Stimulated activated CD4-positive, alpha-beta T cell treated with anti-CD3 and anti-CD28 coated beads, TNF-alpha, amount 100 ng/mL, for 48 hours (primary cell): ENCODE results near the gene ELOVL7.
"Not testable (repeated sequence)": the region's sequence is repeated elsewhere in the genome, so short reads cannot be mapped to it uniquely, and the experiment has no call there.

Experiments
- DNase-seq, 3 donors: peaks; one replicate each; pipeline ENCODE4 v3.0.0-alpha.2; 2020; ENCODE audit warnings: low read depth in 3 of 3

Gene ELOVL7

DNA sequence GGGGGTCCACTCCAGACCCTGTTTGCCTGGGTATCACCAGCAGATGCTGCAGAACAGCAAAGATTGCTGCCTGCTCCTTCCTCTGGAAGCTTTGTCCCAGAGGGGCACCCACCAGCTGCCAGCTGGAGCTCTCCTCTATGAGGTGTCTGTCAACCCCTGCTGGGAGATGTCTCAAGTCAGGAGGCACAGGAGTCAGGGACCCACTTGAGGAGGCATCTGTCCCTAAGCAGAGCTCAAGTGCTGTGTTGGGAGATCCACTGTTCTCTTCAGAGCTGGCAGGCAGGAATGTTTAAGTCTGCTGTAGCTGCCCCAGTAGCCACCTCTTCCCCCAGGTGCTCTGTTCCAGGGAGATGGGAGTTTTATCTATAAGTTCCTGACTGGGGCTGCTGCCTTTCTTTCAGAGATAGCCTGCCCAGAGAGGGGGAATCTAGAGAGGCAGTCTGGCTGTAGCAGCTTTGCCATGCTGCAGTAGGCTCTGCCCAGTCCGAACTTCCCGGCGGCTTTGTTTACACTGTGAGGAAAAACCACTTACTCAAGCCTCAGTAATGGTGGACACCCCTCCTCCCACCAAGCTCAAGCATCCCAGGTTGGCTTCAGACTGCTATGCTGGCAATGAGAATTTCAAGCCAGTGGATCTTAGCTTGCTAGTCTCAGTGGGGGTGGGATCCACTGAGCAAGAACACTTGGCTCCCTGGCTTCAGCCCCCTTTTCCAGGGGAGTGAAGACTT is 128.7 kb downstream of the ELOVL7 start:
- DNase-seq: not testable (repeated sequence)

DNA sequence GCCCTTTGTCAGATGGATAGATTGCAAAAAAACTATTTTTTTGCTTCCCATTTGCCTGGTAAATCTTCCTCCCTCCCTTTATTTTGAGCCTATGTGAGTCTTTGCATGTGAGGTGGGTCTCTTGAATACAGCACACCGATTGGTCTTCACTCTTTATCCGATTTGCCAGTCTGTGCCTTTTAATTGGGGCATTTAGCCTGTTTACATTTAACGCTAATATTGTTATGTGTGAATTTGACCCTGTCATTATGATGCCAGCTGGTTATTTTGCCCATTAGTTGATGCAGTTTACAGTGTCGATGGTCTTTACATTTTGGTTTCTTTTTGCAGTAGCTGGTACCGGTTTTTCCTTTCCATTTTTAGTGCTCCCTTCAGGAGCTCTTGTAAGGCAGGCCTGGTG is 131.1 kb downstream of the ELOVL7 start:
- no peak for DNase-seq

DNA sequence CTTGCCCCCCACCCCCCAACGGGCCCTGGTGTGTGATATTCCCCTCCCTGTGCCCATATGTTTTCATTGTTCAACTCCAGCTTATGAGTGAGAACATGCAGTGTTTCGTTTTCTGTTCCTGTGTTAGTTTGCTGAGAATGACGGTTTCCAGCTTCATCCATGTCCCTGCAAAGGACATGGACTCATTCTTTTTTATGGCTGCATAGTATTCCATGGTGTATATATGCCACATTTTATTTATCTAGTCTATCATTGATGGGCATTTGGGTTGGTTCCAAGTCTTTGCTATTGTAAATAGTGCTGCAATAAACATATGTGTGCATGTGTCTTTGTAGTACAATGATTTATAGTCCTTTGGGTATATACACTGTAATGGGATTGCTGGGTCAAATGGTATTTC is 132.2 kb downstream of the ELOVL7 start:
- DNase-seq: not testable (repeated sequence)

DNA sequence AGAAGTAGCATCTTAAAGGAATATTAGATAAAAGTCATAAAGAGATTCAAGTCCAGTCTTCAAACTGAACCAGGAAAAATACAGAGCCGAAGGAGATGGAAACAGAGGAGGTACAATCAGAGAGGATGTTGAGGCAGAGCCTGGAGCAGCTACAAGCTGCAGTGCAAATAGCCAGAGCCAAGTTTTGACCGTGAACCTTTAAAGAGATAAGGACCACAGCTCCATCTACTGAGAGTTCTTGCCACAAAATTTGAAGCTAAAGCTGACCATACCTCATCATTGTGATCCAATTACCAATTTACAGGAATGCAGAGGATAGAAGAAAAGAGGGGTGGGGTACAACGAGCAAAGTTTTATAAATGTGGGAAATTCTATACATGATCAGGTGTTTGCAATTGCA is 133.7 kb downstream of the ELOVL7 start:
- no peak for DNase-seq

DNA sequence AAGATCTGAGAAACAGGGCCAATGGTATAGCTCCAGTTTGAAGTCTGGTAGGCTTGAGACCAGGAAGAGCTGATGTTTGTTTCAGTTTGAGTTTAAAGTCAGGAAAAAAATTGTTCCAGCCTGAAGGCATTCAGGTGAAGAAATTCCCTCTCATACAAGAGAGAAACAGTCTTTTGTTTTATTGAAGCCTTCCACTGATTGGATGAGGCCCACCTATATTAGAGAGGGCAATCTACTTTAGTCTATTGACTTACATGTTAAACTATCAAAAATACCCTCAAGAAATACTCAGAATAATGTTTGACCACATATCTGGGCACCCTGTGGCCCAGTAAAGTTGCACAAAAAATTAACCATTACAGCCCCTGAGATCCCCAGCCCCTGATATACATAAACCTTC is 138.9 kb downstream of the ELOVL7 start:
- DNase-seq: no peak

DNA sequence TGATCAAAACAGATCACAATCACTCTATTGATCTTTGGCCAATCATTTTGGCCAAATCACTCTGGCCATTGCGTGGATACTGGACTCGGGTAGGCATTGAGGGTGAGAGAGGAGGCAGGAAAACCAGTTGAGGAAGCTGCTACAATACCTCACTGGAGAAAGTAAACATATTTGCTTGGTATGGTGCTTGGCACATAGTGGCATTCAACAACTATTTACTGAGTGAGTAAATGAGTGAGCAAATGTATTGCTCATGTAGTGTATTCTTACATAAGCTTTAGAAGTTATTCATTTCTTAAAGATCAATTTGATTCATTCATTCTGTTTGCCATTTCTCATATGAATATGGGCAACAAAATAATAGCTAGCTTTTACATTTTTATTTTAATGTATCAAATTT is 140.1 kb downstream of the ELOVL7 start:
- DNase-seq: no peak
